GM12878 (cell line): Measurements from ENCODE around the gene L3MBTL1. TPM values are rescaled to one million over a fixed set of nuclear protein-coding genes. Genes with fewer than 3 reads are reported as not detected.

Source experiments
- ATAC-seq: fragments of 200-7000 bp; cut with Tn5 transposase; 3 replicates; pipeline ENCODE4 v1.9.1; 2020; ENCODE audit warnings: mild to moderate bottlenecking, moderate library complexity
- BruUV-seq: library from RNA; stranded (reverse); fragments of 400-500 nt; replicated peaks from 2 replicates; lab custom pipeline; 2021; lab: Mats Ljungman, UMichigan
- CTCF ChIA-PET: fragments of 300-600 bp; sonication (Branson Sonifier 250); formaldehyde crosslinking; extraction: SDS; loops from one replicate; lab custom pipeline; 2021; ENCODE audit warnings: inconsistent platforms; lab: Yijun Ruan, JAX
- POLR2A ChIA-PET: fragments of 350-600 bp; formaldehyde crosslinking; extraction: SDS; loops from one replicate; lab custom pipeline; 2021; ENCODE audit warnings: inconsistent platforms; lab: Charles Lee
- RAD21 ChIA-PET: fragments of 300-600 bp; sonication (Branson Sonifier 250); formaldehyde crosslinking; loops from one replicate; lab custom pipeline; 2023; ENCODE audit warnings: antibody characterized with exemption; ENCODE audit not compliant: unreplicated experiment; lab: Charles Lee
- SMC1A ChIA-PET: fragments of 300-600 bp; sonication (Branson Sonifier 250); formaldehyde crosslinking; loops from one replicate; lab custom pipeline; 2023; ENCODE audit not compliant: unreplicated experiment, uncharacterized antibody; lab: Charles Lee
- DNase-seq: peaks from one replicate; pipeline ENCODE4 v3.0.0-alpha.2; 2011; ENCODE audit warnings: low read depth, low spot score
- FAIRE-seq: peaks from 3 replicates; lab custom pipeline; 2011; peaks lifted over from hg19 to GRCh38; lab: Jason Lieb, UNC
- H2AFZ ChIP-seq: 2 replicates; pipeline ENCODE4 v1.6.0; 2011; ENCODE audit warnings: low read depth, low read length, control low read depth; ENCODE audit not compliant: control insufficient read depth
- H3K27ac ChIP-seq: 2 replicates; pipeline ENCODE4 v1.5.1; 2011; ENCODE audit warnings: control low read depth; ENCODE audit not compliant: control insufficient read depth, insufficient read depth
- H3K27me3 ChIP-seq, 2 experiments: replicated peaks in 1 of 2; 2 replicates each; pipeline versions ENCODE4 v1.6.0 to v1.6.1; 2011; ENCODE audit warnings: low read length in 1 of 2; ENCODE audit not compliant: control insufficient read depth in 2 of 2, insufficient read depth in 2 of 2
- H3K36me3 ChIP-seq, 2 experiments: 2 replicates each; pipeline ENCODE4 v1.5.1; 2011; ENCODE audit warnings: low read length in 1 of 2; ENCODE audit not compliant: control insufficient read depth in 2 of 2, insufficient read depth in 2 of 2
- H3K4me1 ChIP-seq: 2 replicates; pipeline ENCODE4 v1.6.1; 2011; ENCODE audit warnings: mild to moderate bottlenecking, low read length, moderate library complexity, mixed read lengths; ENCODE audit not compliant: control insufficient read depth, insufficient read depth
- H3K4me2 ChIP-seq: 2 replicates; pipeline ENCODE4 v1.6.0; 2011; ENCODE audit warnings: control low read depth; ENCODE audit not compliant: control insufficient read depth, insufficient read depth
- H3K4me3 ChIP-seq: fragments of 200-600 bp; sonication (generic); 2 replicates; pipeline ENCODE4 v1.5.1; 2016
- H3K79me2 ChIP-seq: 2 replicates; pipeline ENCODE4 v1.6.0; 2011; ENCODE audit warnings: low read length; ENCODE audit not compliant: control insufficient read depth, insufficient read depth
- H3K9ac ChIP-seq: 2 replicates; pipeline ENCODE4 v1.8.0; 2011; ENCODE audit warnings: low read length, control low read depth, mixed read lengths; ENCODE audit not compliant: control insufficient read depth, insufficient read depth
- H3K9me3 ChIP-seq: replicated peaks from 3 replicates; pipeline ENCODE4 v1.5.1; 2011; ENCODE audit warnings: mild to moderate bottlenecking, low read length; ENCODE audit not compliant: control insufficient read depth, insufficient read depth
- H4K20me1 ChIP-seq: 2 replicates; pipeline ENCODE4 v1.6.0; 2011; ENCODE audit not compliant: control insufficient read depth, insufficient read depth
- CREM ChIP-seq: IDR thresholded peaks from 2 replicates; pipeline ENCODE4 v1.6.1; 2014; ENCODE audit warnings: antibody characterized with exemption, low read depth
- NFYA ChIP-seq: IDR thresholded peaks from 2 replicates; pipeline ENCODE4 v1.6.1; 2011; ENCODE audit warnings: low read depth, mild to moderate bottlenecking, low read length, improper control_type of control experiment, borderline replicate concordance
- SMARCA5 ChIP-seq: fragments of 450-650 bp; IDR thresholded peaks from 2 replicates; pipeline ENCODE4 v1.6.1; 2017; ENCODE audit warnings: mild to moderate bottlenecking
- STAT3 ChIP-seq: IDR thresholded peaks from 2 replicates; pipeline ENCODE4 v1.6.1; 2011; ENCODE audit warnings: low read depth, low read length, improper control_type of control experiment
- WGBS: methylation state at CpG from one replicate; pipeline ENCODE4 v1.1.6; 2016; ENCODE audit warnings: low lambda C conversion rate; ENCODE audit not compliant: insufficient replicate concordance, insufficient coverage; ENCODE audit errors: missing lambda C conversion rate; 5-methylcytosine and 5-hydroxymethylcytosine counted together
- in situ Hi-C: fragments of 300-500 bp; cut with MboI; formaldehyde crosslinking; loops from 9 replicates; pipeline ENCODE4 v1.14.3; 2018; ENCODE audit warnings: mixed read lengths
- intact Hi-C: fragments of 100-400 bp; cut with micrococcal nuclease; formaldehyde crosslinking; loops from one replicate; pipeline ENCODE4 v1.14.2; 2022; ENCODE audit not compliant: unreplicated experiment
- polyA plus RNA-seq, 11 experiments: library from polyadenylated mRNA; depleted of rRNA in 4 of 11; unstranded in 6 of 11; stranded (reverse) in 5 of 11; fragments of >200 nt; fragmentation: Nextera tagmentation in 4 of 11; fragmentation: Illumina TruSeq in 1 of 11; extraction: Ambion mirVana in 4 of 11; extraction: Trizol in 1 of 11; gene quantifications; 1 replicate in 1 of 11; 2 replicates in 10 of 11; pipeline versions ENCODE4 v1.2.1 to v1.2.3, GENCODE V29; 2011 to 2016; ENCODE audit warnings: inconsistent platforms in 2 of 11, missing spikeins in 2 of 11, low read depth in 1 of 11
- total RNA-seq, 4 experiments: library from RNA; depleted of rRNA in 3 of 4; stranded (reverse); fragments of >200 nt in 3 of 4; fragmentation: Illumina TruSeq in 1 of 4; extraction: Trizol in 1 of 4; gene quantifications; 2 replicates each; pipeline versions ENCODE4 v1.2.1 to v1.2.3, GENCODE V29; 2013 to 2021

Gene L3MBTL1
- total and polyA plus RNA-seq, 10 of the 15 experiments (the other 5 are each of a cell fraction or from before 2014, with no cell fraction given), result 0.56 to 6.6 (median 3.9) TPM

DNA sequence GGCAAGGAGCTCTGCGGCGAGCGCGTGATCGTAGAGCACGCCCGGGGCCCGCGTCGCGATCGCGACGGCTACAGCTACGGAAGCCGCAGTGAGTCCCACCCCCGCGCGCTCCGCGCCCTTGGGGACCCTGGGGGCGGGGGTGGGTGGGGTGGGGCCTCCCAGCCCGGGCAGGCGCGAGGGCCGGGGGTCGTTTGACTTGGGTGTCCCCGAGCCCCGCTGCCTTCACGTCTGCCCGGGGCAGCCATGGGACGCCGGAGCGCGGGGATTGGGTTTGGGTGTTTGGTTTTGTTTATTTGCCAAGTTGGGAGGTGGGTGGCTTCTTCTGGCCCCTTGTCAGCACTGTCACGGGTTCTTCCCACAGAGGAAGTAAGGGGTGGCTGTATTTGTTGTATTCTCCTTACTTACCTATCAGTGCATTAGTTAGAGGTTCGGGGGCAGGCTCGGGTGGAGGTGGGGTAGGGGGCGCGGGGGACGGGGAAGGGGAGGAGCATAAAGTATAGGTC lies 49.0 kb upstream of the L3MBTL1 start:
- ATAC-seq, result peak; percentile 7
- H3K79me2 ChIP-seq, result peaks cover 29% of the 10 kb centered on the region
- 0% methylated on average over 32 of the region's 41 CpGs for WGBS

More for the DNA sequence above, 49.0 kb upstream of the L3MBTL1 start:
- SMC1A ChIA-PET, result interaction anchor here (0.7 to 1.0 kb wide), 2 partner anchors 43 to 56 kb away, joined by 3 read pairs; no protein-coding TSS in a partner anchor
- Histone ChIP-seq H3K9ac (peak overlapping the region; percentile 100), H3K27me3 (no peaks in the 10 kb centered on the region), H3K36me3 (peaks cover 0 to 28% of the 10 kb centered on the region in 2 experiments; a peak in 2 of 4 replicates), H4K20me1 (peaks cover 5% of the 10 kb centered on the region), H3K27ac (peak overlapping the region; percentile 99), H3K4me2 (peak overlapping the region; percentile 65; the same call in 1 of the 2 replicates), H3K9me3 (no peaks in the 10 kb centered on the region; the same call in 2 of the 3 replicates), H3K4me1 (peaks cover 3% of the 10 kb centered on the region; the same call in 1 of the 2 replicates), H2AFZ (no peak overlapping the region), H3K4me3 (peak overlapping the region; percentile 71)
- TF ChIP-seq NFYA (no peak), SMARCA5 (no peak), STAT3 (no peak), CREM (0 out of 2 replicates have a peak, but pooled peaks have one; percentile 33)
- DNase-seq (no peak), FAIRE-seq (no peak)
- BruUV-seq, result no TSS peak
- RAD21 ChIA-PET, result interaction anchor here (1.0 to 2.3 kb wide), 5 partner anchors 10 to 622 kb away, joined by 3 to 8 read pairs (median 3); no protein-coding TSS in a partner anchor
- in situ Hi-C loops, result no loop called here
- intact Hi-C loops, result loop anchor here (5.0 kb wide), 2 partner anchors 54 to 224 kb away; no protein-coding TSS in a partner anchor
- CTCF ChIA-PET, result interaction anchor here (0.7 to 1.3 kb wide), 3 partner anchors 9 to 223 kb away, joined by 3 to 4 read pairs (median 4); no protein-coding TSS in a partner anchor
- POLR2A ChIA-PET, result interaction anchor here (0.6 to 1.6 kb wide), 6 partner anchors 56 to 277 kb away, joined by 3 to 7 read pairs (median 4); partner anchors contain the start of gene IFT52
